ENCODE results near the gene KLF7. TPM values are rescaled to one million over a fixed set of nuclear protein-coding genes. Genes with fewer than 3 reads are reported as not detected.

Gene KLF7
- total RNA-seq, 1 experiment from 2014 or later, result 15.4 TPM

DNA sequence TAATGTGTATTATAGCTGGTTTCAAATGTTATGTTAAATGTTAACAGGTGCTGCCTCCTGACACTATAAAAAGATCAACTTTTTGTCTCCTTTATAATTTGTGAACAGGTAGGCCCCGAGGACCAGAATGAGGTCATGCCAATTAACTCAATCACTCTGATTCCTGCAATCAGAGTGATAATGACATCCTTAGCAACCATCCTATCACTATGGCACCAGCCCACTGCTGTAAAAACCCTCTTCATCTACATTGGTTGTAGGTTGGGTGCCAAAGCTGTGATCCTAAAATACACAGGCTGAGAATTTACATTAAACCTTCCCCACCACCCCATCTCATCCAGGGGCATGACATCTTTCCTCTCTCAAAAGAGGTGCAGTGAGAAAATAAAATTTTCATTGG is 122.9 kb downstream of the KLF7 start:
- CTCF ChIA-PET, result no interaction called here
- RAD21 ChIA-PET (ENCODE audit: low non-redundant PET in 1 of 2, low total read pairs in 2 of 2, uncharacterized antibody in 2 of 2, unreplicated experiment in 2 of 2), result no interaction called here

DNA sequence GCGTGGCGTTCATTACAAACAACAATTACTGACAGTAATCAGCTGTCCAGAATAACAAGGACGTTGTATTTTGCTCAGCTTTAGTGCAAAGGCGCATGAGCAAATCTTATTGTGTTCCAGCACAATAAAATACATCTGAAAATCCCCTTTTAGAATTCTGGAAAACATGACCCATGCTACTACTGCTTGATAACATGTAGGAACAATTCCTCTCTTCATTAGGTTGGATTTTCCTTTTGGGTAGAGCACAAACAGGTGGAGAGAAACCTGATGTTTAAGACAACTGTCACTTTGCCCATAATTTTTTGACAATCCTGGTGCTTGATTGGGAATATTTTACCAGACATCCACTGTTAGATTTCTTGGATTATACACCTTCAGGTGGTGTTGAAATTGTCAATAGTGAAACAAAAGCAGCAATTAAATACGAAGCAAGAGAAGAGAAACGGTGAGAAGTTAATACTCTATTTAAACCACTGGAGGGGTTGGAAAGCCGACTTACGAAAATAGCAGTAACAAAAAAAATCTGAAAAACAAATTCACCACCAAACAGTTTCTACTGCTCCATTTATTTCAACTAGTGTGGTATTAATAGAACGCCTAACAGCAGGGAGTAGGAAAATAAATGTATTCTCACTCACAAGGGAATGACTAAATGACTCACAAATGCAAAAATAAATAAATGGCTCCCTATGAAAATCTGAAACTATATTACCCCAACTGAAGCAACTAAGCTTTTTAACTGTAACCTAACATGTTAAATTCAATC is 123.8 kb downstream of the KLF7 start:
- Histone ChIP-seq H3K4me2 (ENCODE audit: low read length) (no peak overlapping the region), H3K79me2 (ENCODE audit: insufficient read depth, low read length) (no peaks in the 10 kb centered on the region), H3K36me3 (ENCODE audit: control insufficient read depth in 1 of 2, insufficient read depth in 2 of 2, low read length in 2 of 2) (no peaks in the 10 kb centered on the region), H3K9me3 (ENCODE audit: control insufficient read depth in 1 of 2, insufficient read depth in 1 of 2, low read depth in 1 of 2, low read length in 2 of 2) (no peaks in the 10 kb centered on the region), H3K4me1 (ENCODE audit: control insufficient read depth in 1 of 2, insufficient read depth in 2 of 2, low read length in 2 of 2) (no peaks in the 10 kb centered on the region), H3K27ac (ENCODE audit: low read depth, low read length) (no peak overlapping the region), H2AFZ (ENCODE audit: low read depth, low read length, poor library complexity, severe bottlenecking) (no peak overlapping the region), H3K27me3 (ENCODE audit: insufficient read depth, low read length) (no peaks in the 10 kb centered on the region), H3K9me2 (ENCODE audit: insufficient read depth) (no peaks in the 10 kb centered on the region), H3K4me3 (replicated peaks in 1 of 2; ENCODE audit: low read depth in 1 of 2, low read length in 2 of 2) (no peak overlapping the region), H4K20me1 (ENCODE audit: insufficient read depth) (no peaks in the 10 kb centered on the region), H3K9ac (ENCODE audit: low read length) (no peak overlapping the region)
- ChIA-PET RAD21 (ENCODE audit: low non-redundant PET in 1 of 2, low total read pairs in 2 of 2, uncharacterized antibody in 2 of 2, unreplicated experiment in 2 of 2) (no interaction called here), CTCF (no interaction called here), POLR2A (no interaction called here)
- intact Hi-C loops (cut with micrococcal nuclease), result no loop called here
- BruUV-seq (replicated peaks), result no TSS peak
- no peak for ATAC-seq
- DNase-seq (ENCODE audit: low read depth, low spot score), result no peak
- TF ChIP-seq ZNF274 (IDR thresholded peaks at IDR 0.05; ENCODE audit: low read depth, low read length) (no peak), YY1 (IDR thresholded peaks at IDR 0.05; ENCODE audit: extremely low read depth, insufficient replicate concordance, low read depth, low read length) (no peak), SRF (IDR thresholded peaks at IDR 0.05; ENCODE audit: low read depth) (no peak), TCF7L2 (IDR thresholded peaks at IDR 0.05; ENCODE audit: borderline replicate concordance, extremely low read depth, insufficient read depth, insufficient read length) (no peak), POLR2A (IDR thresholded peaks at IDR 0.05; ENCODE audit: borderline replicate concordance, extremely low read depth, insufficient read depth, insufficient read length) (no peak), ATF3 (IDR thresholded peaks at IDR 0.05) (no peak), CEBPB (IDR thresholded peaks at IDR 0.05; ENCODE audit: low read depth) (no peak), EZH2 (IDR thresholded peaks at IDR 0.05) (no peak)
- TF ChIP-seq, protein P1, sequence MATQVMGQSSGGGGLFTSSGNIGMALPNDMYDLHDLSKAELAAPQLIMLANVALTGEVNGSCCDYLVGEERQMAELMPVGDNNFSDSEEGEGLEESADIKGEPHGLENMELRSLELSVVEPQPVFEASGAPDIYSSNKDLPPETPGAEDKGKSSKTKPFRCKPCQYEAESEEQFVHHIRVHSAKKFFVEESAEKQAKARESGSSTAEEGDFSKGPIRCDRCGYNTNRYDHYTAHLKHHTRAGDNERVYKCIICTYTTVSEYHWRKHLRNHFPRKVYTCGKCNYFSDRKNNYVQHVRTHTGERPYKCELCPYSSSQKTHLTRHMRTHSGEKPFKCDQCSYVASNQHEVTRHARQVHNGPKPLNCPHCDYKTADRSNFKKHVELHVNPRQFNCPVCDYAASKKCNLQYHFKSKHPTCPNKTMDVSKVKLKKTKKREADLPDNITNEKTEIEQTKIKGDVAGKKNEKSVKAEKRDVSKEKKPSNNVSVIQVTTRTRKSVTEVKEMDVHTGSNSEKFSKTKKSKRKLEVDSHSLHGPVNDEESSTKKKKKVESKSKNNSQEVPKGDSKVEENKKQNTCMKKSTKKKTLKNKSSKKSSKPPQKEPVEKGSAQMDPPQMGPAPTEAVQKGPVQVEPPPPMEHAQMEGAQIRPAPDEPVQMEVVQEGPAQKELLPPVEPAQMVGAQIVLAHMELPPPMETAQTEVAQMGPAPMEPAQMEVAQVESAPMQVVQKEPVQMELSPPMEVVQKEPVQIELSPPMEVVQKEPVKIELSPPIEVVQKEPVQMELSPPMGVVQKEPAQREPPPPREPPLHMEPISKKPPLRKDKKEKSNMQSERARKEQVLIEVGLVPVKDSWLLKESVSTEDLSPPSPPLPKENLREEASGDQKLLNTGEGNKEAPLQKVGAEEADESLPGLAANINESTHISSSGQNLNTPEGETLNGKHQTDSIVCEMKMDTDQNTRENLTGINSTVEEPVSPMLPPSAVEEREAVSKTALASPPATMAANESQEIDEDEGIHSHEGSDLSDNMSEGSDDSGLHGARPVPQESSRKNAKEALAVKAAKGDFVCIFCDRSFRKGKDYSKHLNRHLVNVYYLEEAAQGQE (IDR thresholded peaks at IDR 0.05; ENCODE audit: low read depth), result no peak
- TF ChIP-seq, protein P2, sequence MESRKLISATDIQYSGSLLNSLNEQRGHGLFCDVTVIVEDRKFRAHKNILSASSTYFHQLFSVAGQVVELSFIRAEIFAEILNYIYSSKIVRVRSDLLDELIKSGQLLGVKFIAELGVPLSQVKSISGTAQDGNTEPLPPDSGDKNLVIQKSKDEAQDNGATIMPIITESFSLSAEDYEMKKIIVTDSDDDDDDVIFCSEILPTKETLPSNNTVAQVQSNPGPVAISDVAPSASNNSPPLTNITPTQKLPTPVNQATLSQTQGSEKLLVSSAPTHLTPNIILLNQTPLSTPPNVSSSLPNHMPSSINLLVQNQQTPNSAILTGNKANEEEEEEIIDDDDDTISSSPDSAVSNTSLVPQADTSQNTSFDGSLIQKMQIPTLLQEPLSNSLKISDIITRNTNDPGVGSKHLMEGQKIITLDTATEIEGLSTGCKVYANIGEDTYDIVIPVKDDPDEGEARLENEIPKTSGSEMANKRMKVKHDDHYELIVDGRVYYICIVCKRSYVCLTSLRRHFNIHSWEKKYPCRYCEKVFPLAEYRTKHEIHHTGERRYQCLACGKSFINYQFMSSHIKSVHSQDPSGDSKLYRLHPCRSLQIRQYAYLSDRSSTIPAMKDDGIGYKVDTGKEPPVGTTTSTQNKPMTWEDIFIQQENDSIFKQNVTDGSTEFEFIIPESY (IDR thresholded peaks at IDR 0.05; ENCODE audit: extremely low read depth, insufficient replicate concordance, low read length), result no peak

More for the DNA sequence above, 122.9 kb downstream of the KLF7 start:
- Histone ChIP-seq H3K9me2 (ENCODE audit: insufficient read depth) (no peaks in the 10 kb centered on the region), H3K4me3 (replicated peaks in 1 of 2; ENCODE audit: low read depth in 1 of 2, low read length in 2 of 2) (no peak overlapping the region), H3K9me3 (ENCODE audit: control insufficient read depth in 1 of 2, insufficient read depth in 1 of 2, low read depth in 1 of 2, low read length in 2 of 2) (no peaks in the 10 kb centered on the region), H3K27me3 (ENCODE audit: insufficient read depth, low read length) (no peaks in the 10 kb centered on the region), H3K9ac (ENCODE audit: low read length) (no peak overlapping the region), H3K4me1 (ENCODE audit: control insufficient read depth in 1 of 2, insufficient read depth in 2 of 2, low read length in 2 of 2) (no peaks in the 10 kb centered on the region), H4K20me1 (ENCODE audit: insufficient read depth) (no peaks in the 10 kb centered on the region), H3K27ac (ENCODE audit: low read depth, low read length) (no peak overlapping the region), H3K79me2 (ENCODE audit: insufficient read depth, low read length) (no peaks in the 10 kb centered on the region), H2AFZ (ENCODE audit: low read depth, low read length, poor library complexity, severe bottlenecking) (no peak overlapping the region), H3K36me3 (ENCODE audit: control insufficient read depth in 1 of 2, insufficient read depth in 2 of 2, low read length in 2 of 2) (no peaks in the 10 kb centered on the region), H3K4me2 (ENCODE audit: low read length) (no peak overlapping the region)
- intact Hi-C loops (cut with micrococcal nuclease), result no loop called here
- DNase-seq (ENCODE audit: low read depth, low spot score), result no peak
- no TSS peak for BruUV-seq (replicated peaks)
- POLR2A ChIA-PET, result no interaction called here
- ATAC-seq, result no peak
- TF ChIP-seq CEBPB (IDR thresholded peaks at IDR 0.05; ENCODE audit: low read depth), result no peak
- TF ChIP-seq JUND (IDR thresholded peaks at IDR 0.05), result no peak
- TF ChIP-seq CBX3 (IDR thresholded peaks at IDR 0.05; ENCODE audit: low read depth), result no peak
